Endothelial cell of umbilical vein (primary cell): ENCODE measurements around the gene LRP1. TPM values are rescaled to one million over a fixed set of nuclear protein-coding genes. Genes with fewer than 3 reads are reported as not detected.

Source experiments
- BruUV-seq: library from RNA; stranded (reverse); fragments of 400-500 nt; replicated peaks from 2 replicates; lab custom pipeline; 2021; lab: Mats Ljungman, UMichigan
- CTCF ChIA-PET: fragments of 300-600, 350-600 bp; sonication (Branson Sonifier 250); formaldehyde crosslinking; loops from one replicate; lab custom pipeline; 2021; ENCODE audit warnings: antibody characterized with exemption, inconsistent platforms; lab: Charles Lee
- POLR2A ChIA-PET: fragments of 300-600, 350-600 bp; sonication (Branson Sonifier 250); formaldehyde crosslinking; loops from one replicate; lab custom pipeline; 2021; ENCODE audit warnings: antibody characterized with exemption, inconsistent platforms; lab: Charles Lee
- DNase-seq: peaks from one replicate; pipeline ENCODE4 v3.0.0-alpha.2; 2011; ENCODE audit warnings: low read depth, low spot score
- FAIRE-seq: peaks from 2 replicates; lab custom pipeline; 2011; peaks lifted over from hg19 to GRCh38; lab: Jason Lieb, UNC
- H2AFZ ChIP-seq: 2 replicates; pipeline ENCODE4 v1.6.0; 2012; ENCODE audit warnings: low read depth, low read length, control low read depth, inconsistent platforms
- H3K27ac ChIP-seq: 2 replicates; pipeline ENCODE4 v1.5.1; 2011; ENCODE audit warnings: low read depth, mild to moderate bottlenecking, control low read depth, low read length, moderate library complexity; ENCODE audit not compliant: insufficient read depth
- H3K27me3 ChIP-seq, 2 experiments: 2 replicates each; pipeline versions ENCODE4 v1.6.0 to v1.6.1; 2011; ENCODE audit warnings: low read length in 2 of 2, mixed read lengths in 1 of 2; ENCODE audit not compliant: control insufficient read depth in 2 of 2, insufficient read depth in 2 of 2
- H3K36me3 ChIP-seq, 2 experiments: 2 replicates in 1 of 2; 3 replicates in 1 of 2; pipeline ENCODE4 v1.5.1; 2011; ENCODE audit warnings: low read length in 2 of 2, mild to moderate bottlenecking in 1 of 2, moderate library complexity in 1 of 2; ENCODE audit not compliant: control insufficient read depth in 2 of 2, insufficient read depth in 2 of 2; ENCODE audit errors: extremely low read depth in 1 of 2
- H3K4me1 ChIP-seq: 3 replicates; pipeline ENCODE4 v1.5.1; 2011; ENCODE audit warnings: mild to moderate bottlenecking, low read length; ENCODE audit not compliant: control insufficient read depth, insufficient read depth; ENCODE audit errors: extremely low read depth
- H3K4me2 ChIP-seq: 2 replicates; pipeline ENCODE4 v1.6.1; 2011; ENCODE audit warnings: low read length, control low read depth, mixed read lengths; ENCODE audit not compliant: insufficient read depth
- H3K4me3 ChIP-seq, 3 experiments: fragments of 200-600 bp in 1 of 3; sonication (generic), shearing (Covaris generic) in 1 of 3; replicated peaks in 1 of 3; 2 replicates each; pipeline ENCODE4 v1.5.1; 2011 to 2016; ENCODE audit warnings: control low read depth in 3 of 3, low read length in 3 of 3, mild to moderate bottlenecking in 2 of 3, inconsistent platforms in 1 of 3, low read depth in 1 of 3, moderate library complexity in 1 of 3; ENCODE audit not compliant: insufficient read depth in 1 of 3
- H3K79me2 ChIP-seq: 2 replicates; pipeline ENCODE4 v1.6.0; 2012; ENCODE audit warnings: low read length, inconsistent platforms; ENCODE audit not compliant: control insufficient read depth, insufficient read depth
- H3K9ac ChIP-seq: replicated peaks from 2 replicates; pipeline ENCODE3; 2011; ENCODE audit warnings: low read length, control low read depth; ENCODE audit not compliant: insufficient read depth; ENCODE audit errors: extremely low read depth
- H3K9me1 ChIP-seq: replicated peaks from 3 replicates; pipeline ENCODE4 v1.6.0; 2011; ENCODE audit warnings: mild to moderate bottlenecking, low read length; ENCODE audit not compliant: control insufficient read depth, insufficient read depth; ENCODE audit errors: extremely low read depth
- H3K9me3 ChIP-seq: replicated peaks from 2 replicates; pipeline ENCODE4 v1.5.1; 2012; ENCODE audit warnings: low read length, inconsistent platforms; ENCODE audit not compliant: control insufficient read depth, insufficient read depth
- H4K20me1 ChIP-seq: replicated peaks from 2 replicates; pipeline ENCODE3; 2011; ENCODE audit warnings: mild to moderate bottlenecking, low read length; ENCODE audit not compliant: control insufficient read depth, insufficient read depth; ENCODE audit errors: extremely low read depth
- EZH2 ChIP-seq: IDR thresholded peaks from 2 replicates; pipeline ENCODE4 v1.6.1; 2012; ENCODE audit warnings: borderline replicate concordance, low read depth, mild to moderate bottlenecking, moderate library complexity, low read length, inconsistent platforms; ENCODE audit not compliant: severe bottlenecking
- FOS ChIP-seq: IDR thresholded peaks from 2 replicates; pipeline ENCODE4 v1.6.1; 2011; ENCODE audit warnings: mild to moderate bottlenecking, low read length, moderate library complexity, borderline replicate concordance; ENCODE audit not compliant: insufficient read depth
- GATA2 ChIP-seq: IDR thresholded peaks from 2 replicates; pipeline ENCODE4 v1.7.0; 2011; ENCODE audit warnings: low read depth, mild to moderate bottlenecking, moderate library complexity, mixed read lengths, low read length; ENCODE audit not compliant: insufficient read length, insufficient read depth
- JUN ChIP-seq: IDR thresholded peaks from 2 replicates; pipeline ENCODE4 v1.6.1; 2011; ENCODE audit warnings: borderline replicate concordance, low read depth; ENCODE audit not compliant: insufficient read length, insufficient read depth
- MYC ChIP-seq: IDR thresholded peaks from one replicate; pipeline ENCODE4 v1.6.1; 2011; ENCODE audit warnings: mild to moderate bottlenecking, low read depth, low read length
- POLR2A ChIP-seq: IDR thresholded peaks from 2 replicates; pipeline ENCODE4 v1.6.1; 2012; ENCODE audit warnings: low read depth, mild to moderate bottlenecking, control low read depth, low read length
- POLR2AphosphoS5 ChIP-seq: IDR thresholded peaks from 2 replicates; pipeline ENCODE4 v1.6.1; 2012; ENCODE audit warnings: low read depth, mild to moderate bottlenecking, control low read depth, low read length, moderate library complexity; ENCODE audit not compliant: insufficient read depth
- dilution Hi-C: fragments of 300-500 bp; cut with MboI; formaldehyde crosslinking; loops from one replicate; pipeline ENCODE4 v1.15.0; 2019; ENCODE audit warnings: low sequenced_read_pairs; ENCODE audit not compliant: extremely low pct_ligation_motif_present
- intact Hi-C: fragments of 100-400 bp; cut with micrococcal nuclease; formaldehyde crosslinking; loops from one replicate; pipeline ENCODE4 v1.10.0; 2022
- polyA plus RNA-seq, 4 experiments: library from polyadenylated mRNA; depleted of rRNA in 3 of 4; stranded (reverse) in 3 of 4; unstranded in 1 of 4; fragments of >200 nt; gene quantifications; 2 replicates each; pipeline versions ENCODE4 v1.2.1 to v1.2.3, GENCODE V29; 2011 to 2012; ENCODE audit warnings: missing spikeins in 1 of 4
- total RNA-seq: library from RNA; stranded (reverse); gene quantifications from 2 replicates; pipeline ENCODE4 v1.2.3, GENCODE V29; 2021
- TF ChIP-seq, protein P1 (sequence below): IDR thresholded peaks from 2 replicates; pipeline ENCODE4 v1.6.1; 2011; ENCODE audit not compliant: insufficient read depth, insufficient read length
- TF ChIP-seq, protein P2 (sequence below), 2 donors: IDR thresholded peaks; 1 replicate in 1 of 2; 2 replicates in 1 of 2; pipeline ENCODE4 v1.5.1; 2011; ENCODE audit warnings: low read length in 2 of 2, mild to moderate bottlenecking in 2 of 2, moderate library complexity in 2 of 2, control low read depth in 1 of 2, inconsistent platforms in 1 of 2, low read depth in 1 of 2; ENCODE audit not compliant: insufficient read depth in 1 of 2; ENCODE audit errors: extremely low read depth in 1 of 2

LRP1 gene
- total and polyA plus RNA-seq, 2 donors (not counting 3 experiments of a cell fraction or from before 2014, with no cell fraction given): 1.6 to 4.6 TPM

- no peak overlapping the region for H3K4me3 ChIP-seq
- H3K79me2 ChIP-seq: no peaks in the 10 kb centered on the region
- TF ChIP-seq POLR2AphosphoS5: no peak
- no peak for TF ChIP-seq MYC
- TF ChIP-seq, protein P1, sequence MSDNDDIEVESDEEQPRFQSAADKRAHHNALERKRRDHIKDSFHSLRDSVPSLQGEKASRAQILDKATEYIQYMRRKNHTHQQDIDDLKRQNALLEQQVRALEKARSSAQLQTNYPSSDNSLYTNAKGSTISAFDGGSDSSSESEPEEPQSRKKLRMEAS: no peak
- TF ChIP-seq GATA2: no peak
- TF ChIP-seq EZH2: no peak
- no peak for TF ChIP-seq POLR2A
- TF ChIP-seq, protein P2, sequence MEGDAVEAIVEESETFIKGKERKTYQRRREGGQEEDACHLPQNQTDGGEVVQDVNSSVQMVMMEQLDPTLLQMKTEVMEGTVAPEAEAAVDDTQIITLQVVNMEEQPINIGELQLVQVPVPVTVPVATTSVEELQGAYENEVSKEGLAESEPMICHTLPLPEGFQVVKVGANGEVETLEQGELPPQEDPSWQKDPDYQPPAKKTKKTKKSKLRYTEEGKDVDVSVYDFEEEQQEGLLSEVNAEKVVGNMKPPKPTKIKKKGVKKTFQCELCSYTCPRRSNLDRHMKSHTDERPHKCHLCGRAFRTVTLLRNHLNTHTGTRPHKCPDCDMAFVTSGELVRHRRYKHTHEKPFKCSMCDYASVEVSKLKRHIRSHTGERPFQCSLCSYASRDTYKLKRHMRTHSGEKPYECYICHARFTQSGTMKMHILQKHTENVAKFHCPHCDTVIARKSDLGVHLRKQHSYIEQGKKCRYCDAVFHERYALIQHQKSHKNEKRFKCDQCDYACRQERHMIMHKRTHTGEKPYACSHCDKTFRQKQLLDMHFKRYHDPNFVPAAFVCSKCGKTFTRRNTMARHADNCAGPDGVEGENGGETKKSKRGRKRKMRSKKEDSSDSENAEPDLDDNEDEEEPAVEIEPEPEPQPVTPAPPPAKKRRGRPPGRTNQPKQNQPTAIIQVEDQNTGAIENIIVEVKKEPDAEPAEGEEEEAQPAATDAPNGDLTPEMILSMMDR (IDR thresholded peaks at IDR 0.05; ENCODE audit: extremely low read depth in 1 of 2, insufficient read depth in 1 of 2, low read depth in 1 of 2, low read length in 2 of 2): no peak
- TF ChIP-seq FOS: no peak
- TF ChIP-seq JUN: no peak
- H3K9ac ChIP-seq: no peak overlapping the region
- no peak overlapping the region for H3K27ac ChIP-seq
- no peaks in the 10 kb centered on the region for H3K4me1 ChIP-seq
- no peaks in the 10 kb centered on the region for H3K36me3 ChIP-seq
- FAIRE-seq (no peak), DNase-seq (no peak)
- ChIA-PET POLR2A (no interaction called here), CTCF (interaction anchor here (0.5 to 13.0 kb wide), 20 partner anchors 9 to 111 kb away, joined by 3 to 429 read pairs (median 4); partner anchors contain the start of genes LRP1, LRP1-AS, NAB2 and STAT6)
- no peaks in the 10 kb centered on the region for H3K9me3 ChIP-seq
- intact Hi-C loops (no loop called here), dilution Hi-C loops (no loop called here)
- no peaks in the 10 kb centered on the region for H3K9me1 ChIP-seq
- peaks cover 0 to 2% of the 10 kb centered on the region in 2 experiments for H3K27me3 ChIP-seq
- no peaks in the 10 kb centered on the region for H4K20me1 ChIP-seq
- no TSS peak for BruUV-seq
- no peak overlapping the region for H2AFZ ChIP-seq
- no peak overlapping the region for H3K4me2 ChIP-seq
These were observed 47.8 kb downstream of the LRP1 start for GRCh38 chr12:57176139-57176477.
